SK-N-SH (cell line): ENCODE results near the gene LGR6. TPM values are rescaled to one million over a fixed set of nuclear protein-coding genes. Genes with fewer than 3 reads are reported as not detected.

Experiments
- CTCF ChIA-PET: fragments of 300-600, 350-600 bp; formaldehyde crosslinking; extraction: SDS; loops from one replicate; lab custom pipeline; 2021; lab: Yijun Ruan, JAX
- POLR2A ChIA-PET: fragments of 350-600 bp; sonication (Branson Sonifier 250); formaldehyde crosslinking; extraction: SDS; loops from one replicate; lab custom pipeline; 2020; ENCODE audit warnings: antibody characterized with exemption, inconsistent platforms; lab: Yijun Ruan, JAX
- DNase-seq: peaks from one replicate; pipeline ENCODE4 v3.0.0; 2012
- H2AFZ ChIP-seq: fragments of 200-600 bp; sonication (generic); 2 replicates; pipeline ENCODE4 v1.8.1; 2016; ENCODE audit warnings: antibody characterized with exemption, mild to moderate bottlenecking, low read depth
- H3F3A ChIP-seq: fragments of 200-600 bp; sonication (generic); replicated peaks from 2 replicates; pipeline ENCODE3; 2016; ENCODE audit warnings: antibody characterized with exemption, mild to moderate bottlenecking; ENCODE audit not compliant: insufficient read depth
- H3K27ac ChIP-seq, 2 experiments: fragments of 200-500 bp in 1 of 2; fragments of 200-600 bp in 1 of 2; sonication (Bioruptor generic) in 1 of 2; sonication (generic), shearing (Covaris generic) in 1 of 2; 2 replicates each; pipeline versions ENCODE4 v1.5.1 to v1.6.1; 2014 to 2016; ENCODE audit warnings: low read depth in 2 of 2, inconsistent platforms in 1 of 2, low read length in 1 of 2, mild to moderate bottlenecking in 1 of 2, mixed read lengths in 1 of 2
- H3K27me3 ChIP-seq: fragments of 200-600 bp; sonication (generic), shearing (Covaris generic); 2 replicates; pipeline ENCODE4 v1.6.1; 2016; ENCODE audit warnings: mixed run types; ENCODE audit not compliant: insufficient read depth
- H3K36me3 ChIP-seq, 2 experiments: fragments of 200-500 bp in 1 of 2; fragments of 200-600 bp in 1 of 2; sonication (Bioruptor generic) in 1 of 2; sonication (generic) in 1 of 2; replicated peaks in 1 of 2; 2 replicates each; pipeline versions ENCODE3 to v1.5.1; 2014 to 2016; ENCODE audit warnings: low read length in 1 of 2, mild to moderate bottlenecking in 1 of 2; ENCODE audit not compliant: insufficient read depth in 2 of 2, control insufficient read depth in 1 of 2
- H3K4me1 ChIP-seq, 2 experiments: fragments of 200-500 bp in 1 of 2; fragments of 200-600 bp in 1 of 2; sonication (Bioruptor generic) in 1 of 2; sonication (generic), shearing (Covaris generic) in 1 of 2; 2 replicates each; pipeline versions ENCODE4 v1.5.1 to v1.6.1; 2014 to 2016; ENCODE audit warnings: low read depth in 1 of 2, low read length in 1 of 2, mixed run types in 1 of 2; ENCODE audit not compliant: insufficient read depth in 2 of 2, control insufficient read depth in 1 of 2
- H3K4me2 ChIP-seq: fragments of 200-600 bp; sonication (generic), shearing (Covaris generic); 2 replicates; pipeline ENCODE4 v1.6.1; 2017; ENCODE audit warnings: mixed run types
- H3K4me3 ChIP-seq, 2 experiments: fragments of 200-500 bp in 1 of 2; fragments of 200-600 bp in 1 of 2; sonication (Bioruptor generic) in 1 of 2; sonication (generic), shearing (Covaris generic) in 1 of 2; 2 replicates each; pipeline versions ENCODE4 v1.5.1 to v1.8.1; 2014 to 2016; ENCODE audit warnings: low read depth in 2 of 2, inconsistent platforms in 1 of 2, low read length in 1 of 2, mild to moderate bottlenecking in 1 of 2, mixed read lengths in 1 of 2, moderate library complexity in 1 of 2
- H3K79me2 ChIP-seq: fragments of 200-600 bp; sonication (generic); 2 replicates; pipeline ENCODE4 v1.8.1; 2017; ENCODE audit warnings: mild to moderate bottlenecking; ENCODE audit not compliant: insufficient read depth
- H3K9ac ChIP-seq: fragments of 200-600 bp; sonication (generic); 2 replicates; pipeline ENCODE4 v1.6.1; 2017; ENCODE audit warnings: mixed run types
- H3K9me2 ChIP-seq: fragments of 200-600 bp; sonication (generic); 2 replicates; pipeline ENCODE4 v1.6.1; 2017; ENCODE audit warnings: mixed run types
- H3K9me3 ChIP-seq: fragments of 200-600 bp; sonication (generic); 2 replicates; pipeline ENCODE4 v1.6.1; 2017; ENCODE audit warnings: mixed run types, mild to moderate bottlenecking, moderate library complexity
- H4K20me1 ChIP-seq: fragments of 200-600 bp; sonication (generic); 2 replicates; pipeline ENCODE4 v1.6.1; 2017; ENCODE audit warnings: mild to moderate bottlenecking, mixed run types; ENCODE audit not compliant: insufficient read depth
- ELF1 ChIP-seq: IDR thresholded peaks from 2 replicates; pipeline ENCODE4 v1.4.0; 2012
- EP300 ChIP-seq, 2 experiments: IDR thresholded peaks; 2 replicates each; pipeline versions ENCODE4 v1.4.0 to v1.6.1; 2012; ENCODE audit warnings: borderline replicate concordance in 1 of 2, low read depth in 1 of 2, low read length in 1 of 2
- FOSL2 ChIP-seq: IDR thresholded peaks from 2 replicates; pipeline ENCODE4 v1.4.0; 2012; ENCODE audit warnings: low read depth, mild to moderate bottlenecking, moderate library complexity, borderline replicate concordance
- FOXM1 ChIP-seq: IDR thresholded peaks from 2 replicates; pipeline ENCODE4 v1.4.0; 2012; ENCODE audit warnings: low read depth, mild to moderate bottlenecking
- GABPA ChIP-seq: IDR thresholded peaks from 2 replicates; pipeline ENCODE4 v1.4.0; 2012; ENCODE audit warnings: low read depth, mild to moderate bottlenecking
- IRF3 ChIP-seq: fragments of 150-350 bp; IDR thresholded peaks from 2 replicates; pipeline ENCODE4 v1.6.1; 2016; ENCODE audit warnings: mild to moderate bottlenecking, low read depth, low read length
- MEF2A ChIP-seq: IDR thresholded peaks from 2 replicates; pipeline ENCODE4 v1.4.0; 2012; ENCODE audit warnings: low read depth, borderline replicate concordance
- MXI1 ChIP-seq: IDR thresholded peaks from 2 replicates; pipeline ENCODE4 v1.6.1; 2012; ENCODE audit warnings: mild to moderate bottlenecking, low read depth, low read length, improper control_type of control experiment
- PBX3 ChIP-seq: IDR thresholded peaks from 2 replicates; pipeline ENCODE4; 2012
- RCOR1 ChIP-seq: fragments of 150-350 bp; IDR thresholded peaks from 2 replicates; pipeline ENCODE4 v1.6.1; 2017; ENCODE audit warnings: antibody characterized with exemption, low read length
- TEAD4 ChIP-seq: IDR thresholded peaks from 2 replicates; pipeline ENCODE4 v1.4.0; 2012; ENCODE audit warnings: mild to moderate bottlenecking, borderline replicate concordance; ENCODE audit not compliant: insufficient read depth
- YY1 ChIP-seq: IDR thresholded peaks from 2 replicates; pipeline ENCODE4 v1.4.0; 2012; ENCODE audit warnings: low read depth, mild to moderate bottlenecking
- WGBS: methylation state at CpG from one replicate; pipeline ENCODE4 v1.1.6; 2017; ENCODE audit warnings: low lambda C conversion rate; 5-methylcytosine and 5-hydroxymethylcytosine counted together
- polyA plus RNA-seq, 3 experiments: library from polyadenylated mRNA; depleted of rRNA; stranded (reverse); fragments of >200 nt; gene quantifications; 2 replicates each; pipeline ENCODE4 v1.2.3, GENCODE V29; 2012
- TF ChIP-seq, protein P1 (sequence below): IDR thresholded peaks from 2 replicates; pipeline ENCODE4 v1.6.1; 2012; ENCODE audit warnings: mild to moderate bottlenecking, low read depth, low read length, moderate library complexity
- TF ChIP-seq, protein P2 (sequence below): fragments of 150-350 bp; IDR thresholded peaks from 2 replicates; pipeline ENCODE4 v1.6.1; 2017; ENCODE audit warnings: antibody characterized with exemption, low read length, low read depth, borderline replicate concordance

The LGR6 gene
- polyA plus RNA-seq, 1 of the 3 experiments (the other 2 are of a cell fraction): 0.03 TPM

DNA sequence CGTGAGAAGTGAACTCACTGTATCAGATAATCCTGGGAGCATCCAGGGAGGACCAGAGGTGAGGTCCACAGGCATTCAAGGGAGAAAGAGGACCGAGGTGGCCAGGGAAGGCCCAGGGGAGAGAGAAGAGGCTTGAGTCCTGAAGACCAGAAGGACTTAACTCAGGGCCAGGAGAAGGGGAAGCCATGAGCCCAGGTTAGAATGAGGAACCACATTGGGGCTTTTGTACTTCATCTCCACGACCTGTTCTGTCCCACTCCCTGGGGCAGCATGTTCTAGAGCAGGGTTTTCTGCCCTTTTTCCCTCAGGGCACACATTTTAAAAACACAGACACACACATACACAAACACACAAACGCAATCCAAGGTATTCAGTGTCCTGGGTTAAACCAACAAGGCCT, 8.4 kb downstream of the LGR6 start (continued):
- TF ChIP-seq, protein P1, sequence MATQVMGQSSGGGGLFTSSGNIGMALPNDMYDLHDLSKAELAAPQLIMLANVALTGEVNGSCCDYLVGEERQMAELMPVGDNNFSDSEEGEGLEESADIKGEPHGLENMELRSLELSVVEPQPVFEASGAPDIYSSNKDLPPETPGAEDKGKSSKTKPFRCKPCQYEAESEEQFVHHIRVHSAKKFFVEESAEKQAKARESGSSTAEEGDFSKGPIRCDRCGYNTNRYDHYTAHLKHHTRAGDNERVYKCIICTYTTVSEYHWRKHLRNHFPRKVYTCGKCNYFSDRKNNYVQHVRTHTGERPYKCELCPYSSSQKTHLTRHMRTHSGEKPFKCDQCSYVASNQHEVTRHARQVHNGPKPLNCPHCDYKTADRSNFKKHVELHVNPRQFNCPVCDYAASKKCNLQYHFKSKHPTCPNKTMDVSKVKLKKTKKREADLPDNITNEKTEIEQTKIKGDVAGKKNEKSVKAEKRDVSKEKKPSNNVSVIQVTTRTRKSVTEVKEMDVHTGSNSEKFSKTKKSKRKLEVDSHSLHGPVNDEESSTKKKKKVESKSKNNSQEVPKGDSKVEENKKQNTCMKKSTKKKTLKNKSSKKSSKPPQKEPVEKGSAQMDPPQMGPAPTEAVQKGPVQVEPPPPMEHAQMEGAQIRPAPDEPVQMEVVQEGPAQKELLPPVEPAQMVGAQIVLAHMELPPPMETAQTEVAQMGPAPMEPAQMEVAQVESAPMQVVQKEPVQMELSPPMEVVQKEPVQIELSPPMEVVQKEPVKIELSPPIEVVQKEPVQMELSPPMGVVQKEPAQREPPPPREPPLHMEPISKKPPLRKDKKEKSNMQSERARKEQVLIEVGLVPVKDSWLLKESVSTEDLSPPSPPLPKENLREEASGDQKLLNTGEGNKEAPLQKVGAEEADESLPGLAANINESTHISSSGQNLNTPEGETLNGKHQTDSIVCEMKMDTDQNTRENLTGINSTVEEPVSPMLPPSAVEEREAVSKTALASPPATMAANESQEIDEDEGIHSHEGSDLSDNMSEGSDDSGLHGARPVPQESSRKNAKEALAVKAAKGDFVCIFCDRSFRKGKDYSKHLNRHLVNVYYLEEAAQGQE: no peak
- no peak for TF ChIP-seq MXI1
- no peak for TF ChIP-seq TEAD4
- no peak for TF ChIP-seq IRF3
- TF ChIP-seq FOXM1: no peak
- TF ChIP-seq, protein P2, sequence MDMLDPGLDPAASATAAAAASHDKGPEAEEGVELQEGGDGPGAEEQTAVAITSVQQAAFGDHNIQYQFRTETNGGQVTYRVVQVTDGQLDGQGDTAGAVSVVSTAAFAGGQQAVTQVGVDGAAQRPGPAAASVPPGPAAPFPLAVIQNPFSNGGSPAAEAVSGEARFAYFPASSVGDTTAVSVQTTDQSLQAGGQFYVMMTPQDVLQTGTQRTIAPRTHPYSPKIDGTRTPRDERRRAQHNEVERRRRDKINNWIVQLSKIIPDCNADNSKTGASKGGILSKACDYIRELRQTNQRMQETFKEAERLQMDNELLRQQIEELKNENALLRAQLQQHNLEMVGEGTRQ: no peak
- no peak for TF ChIP-seq FOSL2

DNA sequence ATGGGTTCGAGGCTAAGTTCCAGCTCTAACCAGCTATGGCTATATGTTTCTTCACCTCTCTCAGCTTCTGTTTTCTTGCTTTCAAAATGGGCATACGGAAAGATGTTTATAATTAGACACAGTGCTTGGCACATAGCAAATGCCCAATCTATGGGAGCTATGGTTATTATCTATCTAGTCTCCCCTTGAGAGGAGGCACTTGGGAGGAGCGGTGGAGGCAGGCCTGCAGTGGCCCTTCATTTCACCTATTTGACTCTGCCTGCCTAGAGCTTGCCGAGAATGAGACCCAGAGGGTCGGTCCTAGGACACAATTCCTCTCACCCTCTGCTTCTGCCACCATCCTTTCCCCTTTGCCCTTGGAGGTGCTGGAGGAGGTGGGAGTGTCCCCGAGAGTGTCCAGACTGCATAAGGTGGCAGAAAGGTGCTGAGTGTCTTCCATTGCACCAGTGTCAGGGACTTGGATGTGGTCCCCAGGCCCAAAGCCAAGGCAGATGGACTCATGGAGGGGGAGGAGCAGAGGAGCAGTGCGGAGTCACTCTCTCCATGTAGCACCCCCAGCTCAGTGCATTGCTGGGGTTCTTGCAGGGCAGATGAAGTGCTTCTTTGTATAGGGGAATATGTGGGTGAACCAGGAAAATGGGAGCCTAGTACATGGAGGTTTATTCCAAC, 9.0 kb downstream of the LGR6 start:
- no peaks in the 10 kb centered on the region for H3K27me3 ChIP-seq
- no peaks in the 10 kb centered on the region for H3K9me3 ChIP-seq
- no peak overlapping the region for H3K27ac ChIP-seq
- TF ChIP-seq TEAD4 (no peak), PBX3 (no peak), ELF1 (no peak), RCOR1 (no peak), YY1 (no peak), MEF2A (no peak), GABPA (no peak), FOXM1 (no peak), EP300 (IDR thresholded peaks at IDR 0.05; ENCODE audit: borderline replicate concordance in 1 of 2, low read depth in 1 of 2, low read length in 1 of 2) (no peak), MXI1 (no peak)
- TF ChIP-seq, protein P2: no peak
- TF ChIP-seq, protein P1: no peak
- H3K9ac ChIP-seq: no peak overlapping the region
- ChIA-PET CTCF (interaction anchor here (2.1 to 2.4 kb wide), 2 partner anchors 10 to 113 kb away, joined by 13 to 16 read pairs; partner anchors contain the start of gene LGR6), POLR2A (interaction anchor here (0.6 kb wide), 1 partner anchor 146 kb away, joined by 3 read pairs; the partner anchor contains the start of gene PPP1R12B)
- no peak overlapping the region for H3K4me2 ChIP-seq
- no peaks in the 10 kb centered on the region for H3K36me3 ChIP-seq
- H3F3A ChIP-seq: peaks cover 2% of the 10 kb centered on the region
- 87% methylated on average over 7 of the region's 7 CpGs for WGBS
- DNase-seq: no peak
- peaks cover 0 to 2% of the 10 kb centered on the region in 2 experiments; a peak in 1 of 4 replicates for H3K4me1 ChIP-seq
- no peak overlapping the region for H2AFZ ChIP-seq
- H4K20me1 ChIP-seq: no peaks in the 10 kb centered on the region
- no peaks in the 10 kb centered on the region for H3K9me2 ChIP-seq
- no peak overlapping the region for H3K4me3 ChIP-seq
- no peaks in the 10 kb centered on the region for H3K79me2 ChIP-seq
